ENCODE measurements around the gene ATF6B.
A peak's percentile ranks its signal among the peaks of the same experiment; 100 is the strongest.

The ATF6B gene

DNA sequence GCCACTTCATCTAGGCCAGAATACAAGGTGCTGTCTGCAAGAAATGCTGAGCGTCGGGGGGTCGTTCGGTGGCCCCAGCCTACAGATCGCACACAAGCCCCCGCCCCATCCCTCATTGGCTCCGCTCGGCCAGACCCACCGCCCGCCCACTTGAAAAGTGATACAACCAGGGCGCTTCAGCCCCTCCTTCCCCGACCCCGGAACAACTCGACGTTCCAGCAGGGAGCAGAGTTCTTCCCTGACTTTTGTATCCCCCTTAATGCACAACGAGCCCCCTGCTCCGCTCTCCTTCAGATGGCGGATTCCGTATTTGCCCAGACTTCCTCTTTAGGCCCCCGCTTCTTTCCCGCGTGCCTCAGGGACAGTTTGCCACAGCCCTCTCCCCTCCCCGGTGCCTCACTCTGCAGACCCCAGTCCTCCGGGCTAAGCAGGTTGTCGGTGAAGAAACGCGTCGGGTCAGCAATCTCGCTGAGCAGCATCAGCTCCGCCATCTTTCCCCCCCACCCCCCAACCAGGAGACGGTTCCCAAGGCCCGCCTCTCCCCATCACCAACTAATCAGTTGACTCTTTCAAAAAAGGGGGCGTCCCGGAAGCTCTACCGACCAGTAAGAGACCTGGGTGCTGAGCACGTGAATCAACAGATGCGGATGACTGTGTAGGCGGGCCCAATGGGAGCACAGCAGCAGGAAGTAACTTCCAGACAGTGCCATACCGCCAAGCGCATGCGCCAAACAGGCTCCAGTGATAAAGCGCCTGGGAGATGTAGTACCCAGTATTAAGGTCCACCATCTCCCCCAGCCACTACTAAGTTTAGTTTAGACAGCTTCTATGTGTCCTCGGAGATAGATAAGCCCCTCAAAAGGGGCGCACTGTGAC is at the start of gene ATF6B:
TSS of gene ATF6B (minus strand) at position 530 of the 876 bp plus-strand sequence. CDS start at position 491, 39 bp downstream.
- H3K4me1 ChIP-seq (ENCODE audit: insufficient read depth, low read length), result no peaks in the 10 kb centered on the region; the same call in 1 of the 2 replicates
- no peaks in the 10 kb centered on the region for H3K9me3 ChIP-seq (ENCODE audit: control insufficient read depth, insufficient read depth, low read length)
- 0 out of 2 replicates have a peak, but pooled peaks cover 5% of the 10 kb centered on the region for H3K36me3 ChIP-seq (ENCODE audit: insufficient read depth, low read length)
- H3K9ac ChIP-seq (ENCODE audit: low read depth, low read length), result peak within 1 kb of the TSS; percentile 100

DNA sequence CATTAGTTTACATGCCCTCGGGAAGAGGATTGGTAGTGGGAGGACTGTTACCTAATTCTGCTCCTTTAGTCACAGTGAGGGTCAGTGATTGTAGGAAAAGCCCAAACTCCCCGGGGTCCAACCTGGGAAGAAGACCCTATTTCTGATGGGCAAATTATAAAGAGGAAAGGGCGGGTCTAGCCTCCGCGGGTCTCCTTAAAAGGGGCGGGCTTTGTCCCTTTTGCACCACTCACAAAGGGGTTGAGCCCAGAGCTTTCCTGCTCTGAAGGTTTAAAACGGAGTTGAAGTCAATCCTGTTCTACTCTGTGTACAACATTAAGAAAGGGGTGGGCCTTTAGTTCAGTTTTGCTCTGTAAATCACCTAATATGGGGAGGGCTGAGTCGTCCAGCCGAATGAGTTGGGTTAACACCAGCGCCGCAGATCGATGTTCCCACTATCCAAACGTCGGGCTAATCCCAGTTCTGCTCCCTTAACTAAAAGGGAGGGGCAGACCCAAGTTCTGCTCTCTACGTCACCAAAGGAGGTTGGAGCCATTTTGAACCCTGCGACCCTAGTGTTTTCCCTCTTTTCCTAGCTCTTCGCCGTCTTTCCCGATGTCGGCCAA is 49.2 kb upstream of the ATF6B start:
- H3K9ac ChIP-seq (ENCODE audit: low read depth, low read length), result peak overlapping the region; percentile 96
- peaks cover 6% of the 10 kb centered on the region; the same call in 1 of the 2 replicates for H3K36me3 ChIP-seq (ENCODE audit: insufficient read depth, low read length)
- H3K9me3 ChIP-seq (ENCODE audit: control insufficient read depth, insufficient read depth, low read length), result no peaks in the 10 kb centered on the region
- peaks cover 19% of the 10 kb centered on the region for H3K4me1 ChIP-seq (ENCODE audit: insufficient read depth, low read length)

DNA sequence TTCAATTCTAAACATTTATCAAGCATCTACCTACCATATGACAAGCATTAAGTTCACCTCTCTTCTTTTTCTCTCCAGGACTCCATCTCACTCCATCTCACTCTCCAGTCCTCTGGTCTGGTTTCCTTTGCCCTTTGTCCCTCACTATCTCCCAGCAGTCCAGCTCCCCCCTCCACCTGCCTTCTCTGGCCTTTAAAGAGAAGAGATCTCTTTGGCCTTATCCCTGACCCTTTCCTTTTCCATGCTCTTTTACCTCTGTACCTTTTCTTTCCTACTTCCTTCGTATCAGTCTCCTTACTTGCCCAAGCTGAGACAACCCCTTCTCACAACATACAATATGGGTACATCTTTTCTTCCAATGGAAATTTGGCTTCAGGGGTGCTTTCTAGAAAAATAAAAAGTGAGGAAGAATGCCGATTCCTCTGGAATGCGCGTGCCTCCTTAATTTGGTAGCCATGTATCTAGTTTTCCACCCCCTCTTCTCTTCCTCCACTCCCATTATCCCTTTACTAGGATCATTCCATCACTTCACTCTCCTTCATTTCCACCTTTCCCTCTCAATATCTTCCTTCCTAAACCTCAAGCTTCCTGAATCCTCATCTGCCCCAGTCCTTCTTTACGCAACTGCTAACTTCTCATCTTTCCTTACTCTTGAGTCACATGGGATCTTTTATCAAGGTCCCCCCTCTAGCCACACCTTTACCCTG is 48.6 kb upstream of the ATF6B start:
- H3K9me3 ChIP-seq (ENCODE audit: control insufficient read depth, insufficient read depth, low read length), result no peaks in the 10 kb centered on the region
- H3K36me3 ChIP-seq (ENCODE audit: insufficient read depth, low read length), result peaks cover 6% of the 10 kb centered on the region; the same call in 1 of the 2 replicates
- H3K9ac ChIP-seq (ENCODE audit: low read depth, low read length), result peak overlapping the region; percentile 96
- H3K4me1 ChIP-seq (ENCODE audit: insufficient read depth, low read length), result peaks cover 19% of the 10 kb centered on the region

DNA sequence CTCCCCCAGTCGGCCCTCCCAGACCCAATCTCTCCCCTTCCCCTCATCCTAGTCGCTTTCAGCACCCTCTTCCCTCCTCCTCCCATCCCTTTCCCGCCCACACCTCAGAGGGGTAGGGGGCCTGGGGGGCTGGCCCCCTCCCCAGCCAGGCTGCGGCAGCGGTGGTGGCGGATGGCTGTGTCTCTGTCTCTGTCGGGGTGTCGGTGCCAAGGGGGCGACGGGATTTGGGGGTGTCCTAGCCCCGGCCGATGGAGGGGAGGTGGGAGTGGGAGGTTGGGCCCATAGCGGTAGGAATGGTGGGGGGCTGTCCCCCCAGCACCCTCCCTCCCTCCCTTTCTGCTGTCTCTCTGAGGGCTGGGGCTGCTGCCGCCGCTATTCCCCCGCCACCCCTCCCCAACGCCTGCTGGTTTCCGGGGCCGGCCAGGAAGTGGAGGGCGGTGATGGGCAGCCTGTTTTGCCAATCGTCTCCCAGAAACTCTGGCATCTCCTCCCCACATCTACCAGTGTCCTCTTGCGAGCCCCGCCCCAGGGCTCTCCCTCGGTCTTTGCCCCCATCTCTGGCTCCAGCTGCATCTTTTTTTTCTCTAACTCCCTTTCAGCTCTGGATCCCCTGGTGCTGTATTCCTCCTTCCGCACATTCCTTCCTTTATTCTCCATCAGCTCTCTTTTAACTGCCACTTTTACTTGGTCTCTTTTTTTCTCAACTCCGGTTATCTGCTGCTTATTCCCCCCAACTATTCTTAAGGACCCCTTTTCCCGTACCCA is 47.8 kb upstream of the ATF6B start, which contains the start of gene AGPAT1:
TSS of gene AGPAT1 (minus strand) at position 374 of the 765 bp plus-strand sequence. CDS start 4,588 bp downstream, outside the sequence.
- H3K36me3 ChIP-seq (ENCODE audit: insufficient read depth, low read length), result peaks cover 5% of the 10 kb centered on the region; the same call in 1 of the 2 replicates
- peaks cover 19% of the 10 kb centered on the region for H3K4me1 ChIP-seq (ENCODE audit: insufficient read depth, low read length)
- no peaks in the 10 kb centered on the region for H3K9me3 ChIP-seq (ENCODE audit: control insufficient read depth, insufficient read depth, low read length)
- peak within 1 kb of the TSS; percentile 96 for H3K9ac ChIP-seq (ENCODE audit: low read depth, low read length)

DNA sequence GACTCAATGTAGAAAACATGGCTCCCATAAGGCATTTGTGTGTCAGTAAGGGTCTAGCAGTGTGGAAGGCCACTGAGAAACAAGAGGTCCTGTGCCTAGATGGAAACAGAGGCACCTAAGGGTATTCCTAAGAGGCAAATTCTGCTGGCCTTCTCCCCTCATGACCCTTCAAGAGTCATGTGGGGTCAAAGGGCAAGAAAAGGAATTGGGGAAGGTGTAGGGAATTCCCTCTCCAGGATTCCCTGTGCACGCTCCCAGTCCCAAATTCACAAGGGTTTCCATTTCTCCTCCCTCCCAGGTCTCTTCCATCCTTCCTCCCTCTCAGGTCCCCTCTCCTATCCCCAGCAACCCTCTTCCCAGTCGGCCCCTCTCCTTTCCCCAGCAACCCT is 47.3 kb upstream of the ATF6B start:
- Histone ChIP-seq H3K9me3 (ENCODE audit: control insufficient read depth, insufficient read depth, low read length) (no peaks in the 10 kb centered on the region), H3K36me3 (ENCODE audit: insufficient read depth, low read length) (peaks cover 5% of the 10 kb centered on the region; the same call in 1 of the 2 replicates), H3K9ac (ENCODE audit: low read depth, low read length) (peak overlapping the region; percentile 96), H3K4me1 (ENCODE audit: insufficient read depth, low read length) (peaks cover 19% of the 10 kb centered on the region)

DNA sequence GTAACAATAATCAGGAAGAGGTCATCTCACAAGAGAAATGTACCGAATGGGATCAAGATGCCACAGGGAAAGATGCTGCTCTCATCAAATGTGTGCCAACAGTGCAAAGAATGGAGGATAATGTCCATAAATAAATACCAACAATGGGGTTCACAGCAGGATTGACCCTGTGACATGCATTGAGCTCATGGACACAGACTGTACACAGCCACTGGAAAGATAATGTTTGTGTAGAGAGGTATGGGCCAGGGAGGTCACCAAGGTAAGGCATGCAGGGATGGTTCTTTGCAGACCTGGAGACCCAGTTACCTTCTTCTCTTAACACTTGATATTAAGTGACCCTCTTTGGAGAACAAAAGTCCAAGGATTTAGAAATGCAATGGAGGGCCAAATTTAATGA is 46.4 kb upstream of the ATF6B start:
- Histone ChIP-seq H3K36me3 (ENCODE audit: insufficient read depth, low read length) (peaks cover 4% of the 10 kb centered on the region; the same call in 1 of the 2 replicates), H3K4me1 (ENCODE audit: insufficient read depth, low read length) (peaks cover 19% of the 10 kb centered on the region), H3K9ac (ENCODE audit: low read depth, low read length) (no peak overlapping the region), H3K9me3 (ENCODE audit: control insufficient read depth, insufficient read depth, low read length) (no peaks in the 10 kb centered on the region)

DNA sequence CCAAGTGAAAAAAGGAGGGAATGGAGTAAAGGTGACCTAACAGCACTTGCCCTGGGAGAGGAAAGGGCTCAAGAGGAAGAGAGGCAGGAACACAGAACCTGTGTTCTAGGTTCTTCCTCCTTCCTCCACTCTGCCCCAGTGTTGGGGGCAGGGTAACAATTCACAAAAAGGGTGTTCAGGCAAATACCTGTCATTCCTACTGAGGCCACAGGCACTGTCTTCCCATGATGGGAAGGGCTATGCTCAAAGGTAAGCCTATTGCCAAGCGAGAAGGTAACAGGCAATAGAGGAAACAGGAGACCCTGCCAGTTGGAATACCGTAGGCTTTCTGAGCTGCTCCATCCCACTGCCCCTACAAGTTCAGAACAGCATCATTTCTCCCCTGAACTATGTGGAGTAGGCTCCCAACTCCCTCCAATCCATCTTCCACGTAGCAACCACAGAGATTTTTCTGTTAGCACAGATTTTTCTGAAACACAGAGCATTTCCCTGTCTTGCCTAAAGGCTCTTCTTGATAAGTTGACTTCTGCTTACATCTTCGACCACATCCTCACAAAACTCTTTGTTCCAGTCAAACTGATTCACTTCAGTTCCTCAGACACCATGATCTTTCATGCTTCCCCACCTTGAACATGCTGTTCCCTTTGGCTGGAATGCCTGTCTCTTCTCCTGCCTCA is 45.1 kb upstream of the ATF6B start:
- no peak overlapping the region for H3K9ac ChIP-seq (ENCODE audit: low read depth, low read length)
- H3K36me3 ChIP-seq (ENCODE audit: insufficient read depth, low read length), result 0 out of 2 replicates have a peak, but pooled peaks cover 4% of the 10 kb centered on the region
- no peaks in the 10 kb centered on the region for H3K9me3 ChIP-seq (ENCODE audit: control insufficient read depth, insufficient read depth, low read length)
- peaks cover 22% of the 10 kb centered on the region for H3K4me1 ChIP-seq (ENCODE audit: insufficient read depth, low read length)

DNA sequence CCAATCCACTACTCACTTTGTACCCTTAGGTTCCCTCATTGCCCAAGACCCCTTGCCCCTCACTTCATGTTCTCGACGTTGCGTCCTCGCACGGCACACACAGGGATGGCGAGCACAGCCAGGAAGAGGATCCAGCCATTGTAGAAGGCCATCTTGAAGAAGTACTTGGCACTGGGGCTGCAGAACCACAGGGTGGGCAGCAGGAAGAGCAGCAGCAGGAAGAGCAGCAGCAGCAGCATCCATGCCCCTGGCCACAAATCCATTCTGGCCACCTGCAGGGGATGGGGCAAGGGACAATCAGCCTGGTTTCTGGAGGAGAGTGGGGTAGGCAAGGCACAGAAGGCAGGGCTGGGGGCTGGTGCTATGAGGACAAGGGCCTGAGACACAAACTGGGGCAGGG is 43.2 kb upstream of the ATF6B start:
- peaks cover 29% of the 10 kb centered on the region for H3K4me1 ChIP-seq (ENCODE audit: insufficient read depth, low read length)
- H3K36me3 ChIP-seq (ENCODE audit: insufficient read depth, low read length), result 0 out of 2 replicates have a peak, but pooled peaks cover 9% of the 10 kb centered on the region

DNA sequence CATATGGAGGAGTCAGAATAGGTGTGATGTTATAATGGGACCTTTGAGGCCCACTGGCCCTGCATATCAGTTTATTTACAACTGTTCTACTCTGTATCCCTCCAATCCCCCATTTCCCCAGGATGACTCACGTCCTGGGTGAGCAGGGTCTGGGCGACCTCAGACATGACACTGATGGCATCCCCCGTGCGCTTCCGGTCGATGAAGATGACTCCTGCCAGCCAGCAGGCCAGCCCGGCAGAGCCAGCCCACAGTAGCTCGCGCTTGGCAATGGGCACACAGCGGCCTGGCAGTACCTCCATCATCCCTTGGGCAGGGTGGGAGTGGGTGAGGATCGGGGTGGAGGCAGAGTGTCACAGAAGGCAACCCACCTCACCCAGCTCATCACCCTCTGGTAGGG is 42.2 kb upstream of the ATF6B start:
- 0 out of 2 replicates have a peak, but pooled peaks cover 9% of the 10 kb centered on the region for H3K36me3 ChIP-seq (ENCODE audit: insufficient read depth, low read length)
- H3K9me3 ChIP-seq (ENCODE audit: control insufficient read depth, insufficient read depth, low read length), result no peaks in the 10 kb centered on the region
- peaks cover 29% of the 10 kb centered on the region for H3K4me1 ChIP-seq (ENCODE audit: insufficient read depth, low read length)
- no peak overlapping the region for H3K9ac ChIP-seq (ENCODE audit: low read depth, low read length)

More for the DNA sequence above, 43.2 kb upstream of the ATF6B start:
- no peak overlapping the region for H3K9ac ChIP-seq (ENCODE audit: low read depth, low read length)
- H3K9me3 ChIP-seq (ENCODE audit: control insufficient read depth, insufficient read depth, low read length), result no peaks in the 10 kb centered on the region

DNA sequence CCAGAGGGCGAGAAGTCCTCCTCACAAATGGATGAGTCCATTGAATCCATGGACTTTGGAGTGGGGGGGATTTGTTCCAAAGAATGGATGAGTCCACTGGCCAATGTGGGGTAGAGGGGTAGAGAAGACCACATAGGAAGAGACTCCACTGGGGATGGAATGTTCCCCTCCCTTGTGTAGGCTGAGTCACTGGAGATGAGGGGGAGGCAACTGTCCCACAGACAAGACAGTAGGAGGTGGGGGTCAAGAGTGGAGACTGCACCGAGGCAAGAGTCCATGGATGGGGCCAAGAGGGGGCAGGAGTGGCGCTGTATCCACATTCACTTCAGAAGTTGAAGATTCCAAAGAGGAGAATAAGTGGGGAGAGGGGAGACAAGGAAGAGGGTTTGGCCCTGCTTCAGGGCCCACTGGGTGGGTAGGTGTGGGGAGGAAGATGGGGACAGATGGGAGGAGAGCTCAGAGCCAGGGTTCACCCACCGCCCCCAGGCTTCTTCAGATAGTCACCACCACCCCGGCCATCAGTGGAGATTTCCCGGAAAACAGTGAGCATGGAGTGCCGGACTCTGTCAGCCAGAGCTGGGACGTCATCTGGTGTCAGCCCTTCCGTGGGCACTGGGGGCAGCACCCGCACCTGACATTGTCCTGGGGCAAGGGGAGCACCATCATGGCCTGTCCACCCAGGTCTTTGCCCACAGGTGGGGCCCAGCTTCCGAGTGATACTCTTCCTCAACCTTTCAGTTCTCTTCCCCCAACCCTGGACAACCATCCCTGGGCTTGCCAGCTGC is 41.0 kb upstream of the ATF6B start:
- Histone ChIP-seq H3K36me3 (ENCODE audit: insufficient read depth, low read length) (0 out of 2 replicates have a peak, but pooled peaks cover 9% of the 10 kb centered on the region), H3K4me1 (ENCODE audit: insufficient read depth, low read length) (peaks cover 22% of the 10 kb centered on the region), H3K9me3 (ENCODE audit: control insufficient read depth, insufficient read depth, low read length) (no peaks in the 10 kb centered on the region), H3K9ac (ENCODE audit: low read depth, low read length) (no peak overlapping the region)

DNA sequence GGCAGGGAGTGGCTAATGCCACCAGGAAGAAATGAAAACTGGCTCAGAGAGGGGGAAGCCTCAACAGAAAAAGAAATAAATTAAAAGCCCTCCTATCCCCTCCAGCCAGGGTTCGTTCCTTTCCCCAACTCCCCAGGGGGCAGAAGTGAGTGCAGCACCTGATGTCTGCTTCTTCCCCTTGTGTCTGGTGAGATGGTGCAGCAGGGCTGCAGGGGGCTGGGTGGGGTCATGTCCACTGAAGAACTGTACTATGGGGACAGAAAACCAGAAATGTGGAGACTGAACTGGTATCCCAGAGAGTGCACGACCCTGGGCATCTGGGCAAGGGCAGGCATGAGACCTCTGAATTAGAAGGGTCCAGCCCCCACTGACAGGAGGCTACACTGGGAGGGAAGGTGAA is 40.3 kb upstream of the ATF6B start:
- Histone ChIP-seq H3K9ac (ENCODE audit: low read depth, low read length) (no peak overlapping the region), H3K36me3 (ENCODE audit: insufficient read depth, low read length) (0 out of 2 replicates have a peak, but pooled peaks cover 9% of the 10 kb centered on the region), H3K9me3 (ENCODE audit: control insufficient read depth, insufficient read depth, low read length) (no peaks in the 10 kb centered on the region), H3K4me1 (ENCODE audit: insufficient read depth, low read length) (peaks cover 16% of the 10 kb centered on the region)

DNA sequence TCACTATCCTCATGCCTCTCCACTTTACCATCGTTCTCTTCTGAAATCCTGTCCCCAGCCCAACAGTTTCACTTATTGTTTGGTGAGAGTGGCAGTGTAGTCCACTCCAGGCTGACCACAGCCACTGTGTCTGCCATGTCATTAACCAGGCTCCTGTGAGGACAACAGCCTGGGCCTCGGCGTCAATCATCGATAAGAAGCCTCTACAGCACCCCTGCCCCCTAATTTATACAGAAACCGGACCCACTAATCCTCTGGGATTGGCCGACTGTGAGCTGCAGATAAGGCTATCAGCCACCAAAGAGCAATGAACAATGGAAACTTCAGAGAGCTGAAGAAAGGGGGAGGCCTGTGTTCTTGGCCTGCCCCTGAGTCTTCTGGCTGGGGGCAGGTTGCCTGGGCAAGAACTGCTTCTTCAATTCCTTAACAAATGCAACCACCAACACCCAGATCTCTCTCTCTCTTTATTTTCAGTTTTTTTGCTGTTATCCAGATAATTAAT is 39.8 kb upstream of the ATF6B start:
- Histone ChIP-seq H3K9me3 (ENCODE audit: control insufficient read depth, insufficient read depth, low read length) (no peaks in the 10 kb centered on the region), H3K9ac (ENCODE audit: low read depth, low read length) (no peak overlapping the region), H3K36me3 (ENCODE audit: insufficient read depth, low read length) (0 out of 2 replicates have a peak, but pooled peaks cover 9% of the 10 kb centered on the region), H3K4me1 (ENCODE audit: insufficient read depth, low read length) (peaks cover 10% of the 10 kb centered on the region)
